Endothelial cell of umbilical vein (primary cell): ENCODE data around the gene AMN1. TPM values are rescaled to one million over a fixed set of nuclear protein-coding genes. Genes with fewer than 3 reads are reported as not detected.

Experiments
- BruUV-seq: library from RNA; stranded (reverse); fragments of 400-500 nt; replicated peaks from 2 replicates; lab custom pipeline; 2021; lab: Mats Ljungman, UMichigan
- CTCF ChIA-PET: fragments of 300-600, 350-600 bp; sonication (Branson Sonifier 250); formaldehyde crosslinking; loops from one replicate; lab custom pipeline; 2021; ENCODE audit warnings: antibody characterized with exemption, inconsistent platforms; lab: Charles Lee
- POLR2A ChIA-PET: fragments of 300-600, 350-600 bp; sonication (Branson Sonifier 250); formaldehyde crosslinking; loops from one replicate; lab custom pipeline; 2021; ENCODE audit warnings: antibody characterized with exemption, inconsistent platforms; lab: Charles Lee
- DNase-seq: peaks from one replicate; pipeline ENCODE4 v3.0.0-alpha.2; 2011; ENCODE audit warnings: low read depth, low spot score
- FAIRE-seq: peaks from 2 replicates; lab custom pipeline; 2011; peaks lifted over from hg19 to GRCh38; lab: Jason Lieb, UNC
- H2AFZ ChIP-seq: 2 replicates; pipeline ENCODE4 v1.6.0; 2012; ENCODE audit warnings: low read depth, low read length, control low read depth, inconsistent platforms
- H3K27ac ChIP-seq: 2 replicates; pipeline ENCODE4 v1.5.1; 2011; ENCODE audit warnings: low read depth, mild to moderate bottlenecking, control low read depth, low read length, moderate library complexity; ENCODE audit not compliant: insufficient read depth
- H3K27me3 ChIP-seq, 2 experiments: 2 replicates each; pipeline versions ENCODE4 v1.6.0 to v1.6.1; 2011; ENCODE audit warnings: low read length in 2 of 2, mixed read lengths in 1 of 2; ENCODE audit not compliant: control insufficient read depth in 2 of 2, insufficient read depth in 2 of 2
- H3K36me3 ChIP-seq, 2 experiments: 2 replicates in 1 of 2; 3 replicates in 1 of 2; pipeline ENCODE4 v1.5.1; 2011; ENCODE audit warnings: low read length in 2 of 2, mild to moderate bottlenecking in 1 of 2, moderate library complexity in 1 of 2; ENCODE audit not compliant: control insufficient read depth in 2 of 2, insufficient read depth in 2 of 2; ENCODE audit errors: extremely low read depth in 1 of 2
- H3K4me1 ChIP-seq: 3 replicates; pipeline ENCODE4 v1.5.1; 2011; ENCODE audit warnings: mild to moderate bottlenecking, low read length; ENCODE audit not compliant: control insufficient read depth, insufficient read depth; ENCODE audit errors: extremely low read depth
- H3K4me2 ChIP-seq: 2 replicates; pipeline ENCODE4 v1.6.1; 2011; ENCODE audit warnings: low read length, control low read depth, mixed read lengths; ENCODE audit not compliant: insufficient read depth
- H3K4me3 ChIP-seq, 3 experiments: fragments of 200-600 bp in 1 of 3; sonication (generic), shearing (Covaris generic) in 1 of 3; replicated peaks in 1 of 3; 2 replicates each; pipeline ENCODE4 v1.5.1; 2011 to 2016; ENCODE audit warnings: control low read depth in 3 of 3, low read length in 3 of 3, mild to moderate bottlenecking in 2 of 3, inconsistent platforms in 1 of 3, low read depth in 1 of 3, moderate library complexity in 1 of 3; ENCODE audit not compliant: insufficient read depth in 1 of 3
- H3K79me2 ChIP-seq: 2 replicates; pipeline ENCODE4 v1.6.0; 2012; ENCODE audit warnings: low read length, inconsistent platforms; ENCODE audit not compliant: control insufficient read depth, insufficient read depth
- H3K9ac ChIP-seq: replicated peaks from 2 replicates; pipeline ENCODE3; 2011; ENCODE audit warnings: low read length, control low read depth; ENCODE audit not compliant: insufficient read depth; ENCODE audit errors: extremely low read depth
- H3K9me1 ChIP-seq: replicated peaks from 3 replicates; pipeline ENCODE4 v1.6.0; 2011; ENCODE audit warnings: mild to moderate bottlenecking, low read length; ENCODE audit not compliant: control insufficient read depth, insufficient read depth; ENCODE audit errors: extremely low read depth
- H3K9me3 ChIP-seq: replicated peaks from 2 replicates; pipeline ENCODE4 v1.5.1; 2012; ENCODE audit warnings: low read length, inconsistent platforms; ENCODE audit not compliant: control insufficient read depth, insufficient read depth
- H4K20me1 ChIP-seq: replicated peaks from 2 replicates; pipeline ENCODE3; 2011; ENCODE audit warnings: mild to moderate bottlenecking, low read length; ENCODE audit not compliant: control insufficient read depth, insufficient read depth; ENCODE audit errors: extremely low read depth
- CTCF ChIP-seq, 2 donors: IDR thresholded peaks; 1 replicate in 1 of 2; 2 replicates in 1 of 2; pipeline ENCODE4 v1.5.1; 2011; ENCODE audit warnings: low read length in 2 of 2, mild to moderate bottlenecking in 2 of 2, moderate library complexity in 2 of 2, control low read depth in 1 of 2, inconsistent platforms in 1 of 2, low read depth in 1 of 2; ENCODE audit not compliant: insufficient read depth in 1 of 2; ENCODE audit errors: extremely low read depth in 1 of 2
- EZH2 ChIP-seq: IDR thresholded peaks from 2 replicates; pipeline ENCODE4 v1.6.1; 2012; ENCODE audit warnings: borderline replicate concordance, low read depth, mild to moderate bottlenecking, moderate library complexity, low read length, inconsistent platforms; ENCODE audit not compliant: severe bottlenecking
- FOS ChIP-seq: IDR thresholded peaks from 2 replicates; pipeline ENCODE4 v1.6.1; 2011; ENCODE audit warnings: mild to moderate bottlenecking, low read length, moderate library complexity, borderline replicate concordance; ENCODE audit not compliant: insufficient read depth
- GATA2 ChIP-seq: IDR thresholded peaks from 2 replicates; pipeline ENCODE4 v1.7.0; 2011; ENCODE audit warnings: low read depth, mild to moderate bottlenecking, moderate library complexity, mixed read lengths, low read length; ENCODE audit not compliant: insufficient read length, insufficient read depth
- JUN ChIP-seq: IDR thresholded peaks from 2 replicates; pipeline ENCODE4 v1.6.1; 2011; ENCODE audit warnings: borderline replicate concordance, low read depth; ENCODE audit not compliant: insufficient read length, insufficient read depth
- MAX ChIP-seq: IDR thresholded peaks from 2 replicates; pipeline ENCODE4 v1.6.1; 2011; ENCODE audit not compliant: insufficient read depth, insufficient read length
- MYC ChIP-seq: IDR thresholded peaks from one replicate; pipeline ENCODE4 v1.6.1; 2011; ENCODE audit warnings: mild to moderate bottlenecking, low read depth, low read length
- POLR2A ChIP-seq: IDR thresholded peaks from 2 replicates; pipeline ENCODE4 v1.6.1; 2012; ENCODE audit warnings: low read depth, mild to moderate bottlenecking, control low read depth, low read length
- dilution Hi-C: fragments of 300-500 bp; cut with MboI; formaldehyde crosslinking; loops from one replicate; pipeline ENCODE4 v1.15.0; 2019; ENCODE audit warnings: low sequenced_read_pairs; ENCODE audit not compliant: extremely low pct_ligation_motif_present
- intact Hi-C: fragments of 100-400 bp; cut with micrococcal nuclease; formaldehyde crosslinking; loops from one replicate; pipeline ENCODE4 v1.10.0; 2022
- polyA plus RNA-seq, 4 experiments: library from polyadenylated mRNA; depleted of rRNA in 3 of 4; stranded (reverse) in 3 of 4; unstranded in 1 of 4; fragments of >200 nt; gene quantifications; 2 replicates each; pipeline versions ENCODE4 v1.2.1 to v1.2.3, GENCODE V29; 2011 to 2012; ENCODE audit warnings: missing spikeins in 1 of 4
- total RNA-seq: library from RNA; stranded (reverse); gene quantifications from 2 replicates; pipeline ENCODE4 v1.2.3, GENCODE V29; 2021

Gene AMN1
- total and polyA plus RNA-seq, 2 donors (not counting 3 experiments of a cell fraction or from before 2014, with no cell fraction given) = 8.5 to 18.0 TPM

GRCh38 chr12:31773867-31774266 is 45.0 kb upstream of the AMN1 start:
- intact Hi-C loops = no loop called here
- POLR2A ChIA-PET = interaction anchor here (0.6 kb wide), 1 partner anchor 329 kb away, joined by 3 read pairs; no protein-coding TSS in a partner anchor
- FAIRE-seq (no peak), DNase-seq (no peak)
- Histone ChIP-seq H3K9ac (no peak overlapping the region), H4K20me1 (no peaks in the 10 kb centered on the region), H3K27ac (no peak overlapping the region), H3K4me1 (no peaks in the 10 kb centered on the region), H3K9me1 (no peaks in the 10 kb centered on the region), H3K4me3 (no peak overlapping the region), H3K9me3 (no peaks in the 10 kb centered on the region), H2AFZ (no peak overlapping the region), H3K79me2 (no peaks in the 10 kb centered on the region), H3K36me3 (no peaks in the 10 kb centered on the region), H3K27me3 (peaks cover 0 to 2% of the 10 kb centered on the region in 2 experiments), H3K4me2 (no peak overlapping the region)
- no TSS peak for BruUV-seq
- CTCF ChIA-PET = no interaction called here
- TF ChIP-seq GATA2 (no peak), EZH2 (no peak), CTCF (IDR thresholded peaks at IDR 0.05; ENCODE audit: extremely low read depth in 1 of 2, insufficient read depth in 1 of 2, low read depth in 1 of 2, low read length in 2 of 2) (no peak), FOS (no peak), POLR2A (no peak), JUN (no peak), MAX (no peak), MYC (no peak)
- dilution Hi-C loops = no loop called here
